Measurements from ENCODE around the gene IGF2.

IGF2 gene

DNA sequence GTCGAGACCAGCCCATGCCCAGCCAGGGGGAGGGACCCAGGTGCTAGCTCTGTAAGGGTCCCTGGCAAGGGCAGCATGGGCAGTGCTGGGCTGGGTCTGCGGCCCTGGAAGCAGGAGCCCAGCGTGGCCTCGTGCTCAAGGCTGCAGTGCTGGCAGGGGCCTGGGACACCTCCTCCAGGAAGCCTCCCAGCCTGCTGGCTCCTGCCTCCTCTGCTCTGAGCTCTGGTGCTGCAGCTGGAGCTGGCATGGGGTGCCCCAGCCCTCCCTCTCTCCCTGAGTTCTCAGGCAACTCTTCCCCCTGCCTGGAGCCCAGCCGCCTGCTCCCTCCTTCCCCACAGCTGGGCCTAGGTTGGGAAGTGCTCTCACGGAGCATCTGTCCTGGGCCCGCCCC is 15.0 kb upstream of the IGF2 start:
- FAIRE-seq (no peak), DNase-seq (ENCODE audit: low spot score) (no peak)

DNA sequence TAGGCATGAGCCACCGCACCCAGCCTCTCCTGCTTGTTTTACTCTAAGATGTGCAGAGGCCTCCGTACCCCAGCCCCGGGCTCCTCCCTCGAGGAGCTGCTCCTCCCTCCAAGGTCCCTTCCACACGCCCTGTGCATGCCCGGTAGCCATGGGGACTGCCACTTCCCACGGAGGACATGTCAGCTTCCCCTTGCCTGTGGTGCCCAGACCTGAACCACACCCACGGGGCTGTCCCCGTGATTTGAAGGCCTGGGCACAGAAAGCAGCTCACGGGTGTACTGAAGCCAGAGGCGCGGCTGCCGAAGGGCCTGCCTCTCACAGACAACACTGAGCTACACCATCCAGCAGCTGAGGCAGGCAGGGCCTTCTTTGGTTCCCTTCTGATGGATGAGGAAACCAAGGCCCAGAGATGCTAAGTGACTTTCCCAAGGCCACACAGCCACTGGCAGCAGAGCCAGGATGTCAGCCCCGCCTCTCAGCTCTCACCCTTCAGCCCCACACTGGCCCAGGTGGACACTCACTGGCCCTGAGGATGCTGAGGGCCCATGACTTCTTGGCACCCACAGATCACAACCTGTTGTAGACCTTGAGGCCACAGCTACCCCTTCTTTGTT is 14.5 kb upstream of the IGF2 start:
- no peak for DNase-seq (ENCODE audit: low spot score)
- no peak for FAIRE-seq

DNA sequence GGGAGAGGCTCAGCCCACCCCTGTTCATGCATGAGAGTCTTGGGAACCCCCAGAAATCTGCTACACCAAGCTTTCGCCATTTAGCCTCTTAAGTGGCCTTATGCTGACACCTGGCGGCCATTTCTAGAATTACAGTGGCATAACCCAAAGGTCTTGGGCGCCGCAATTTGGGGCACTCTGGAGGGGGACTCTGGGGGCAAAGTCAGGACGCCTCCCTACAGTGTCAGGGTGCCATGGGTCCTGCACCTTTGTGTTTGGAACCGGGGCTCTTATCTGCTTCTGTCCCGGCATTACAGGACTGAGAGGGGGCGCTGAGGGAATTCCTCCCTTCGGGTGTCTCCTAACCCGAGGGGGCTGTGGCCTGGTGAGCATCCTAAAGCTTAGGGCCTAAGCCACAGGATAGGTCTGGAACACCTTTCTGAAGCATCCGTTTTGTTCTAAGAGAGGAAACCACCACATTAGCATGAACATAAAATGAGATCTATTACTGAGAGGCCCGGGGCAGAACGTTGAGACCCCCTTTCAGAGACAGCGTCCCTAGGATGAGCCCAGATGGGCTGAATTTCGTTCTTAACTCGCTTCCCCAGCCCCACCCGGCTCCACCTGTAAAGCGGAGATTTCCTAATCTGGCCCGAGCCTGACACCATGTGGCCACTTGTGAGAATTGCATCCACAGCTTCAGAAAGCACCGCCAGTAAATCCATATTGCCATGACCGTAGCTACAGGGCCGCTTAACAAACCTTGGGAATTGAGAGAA is 12.5 kb upstream of the IGF2 start:
- no peak for FAIRE-seq
- peak; percentile 17 for DNase-seq (ENCODE audit: low spot score)

DNA sequence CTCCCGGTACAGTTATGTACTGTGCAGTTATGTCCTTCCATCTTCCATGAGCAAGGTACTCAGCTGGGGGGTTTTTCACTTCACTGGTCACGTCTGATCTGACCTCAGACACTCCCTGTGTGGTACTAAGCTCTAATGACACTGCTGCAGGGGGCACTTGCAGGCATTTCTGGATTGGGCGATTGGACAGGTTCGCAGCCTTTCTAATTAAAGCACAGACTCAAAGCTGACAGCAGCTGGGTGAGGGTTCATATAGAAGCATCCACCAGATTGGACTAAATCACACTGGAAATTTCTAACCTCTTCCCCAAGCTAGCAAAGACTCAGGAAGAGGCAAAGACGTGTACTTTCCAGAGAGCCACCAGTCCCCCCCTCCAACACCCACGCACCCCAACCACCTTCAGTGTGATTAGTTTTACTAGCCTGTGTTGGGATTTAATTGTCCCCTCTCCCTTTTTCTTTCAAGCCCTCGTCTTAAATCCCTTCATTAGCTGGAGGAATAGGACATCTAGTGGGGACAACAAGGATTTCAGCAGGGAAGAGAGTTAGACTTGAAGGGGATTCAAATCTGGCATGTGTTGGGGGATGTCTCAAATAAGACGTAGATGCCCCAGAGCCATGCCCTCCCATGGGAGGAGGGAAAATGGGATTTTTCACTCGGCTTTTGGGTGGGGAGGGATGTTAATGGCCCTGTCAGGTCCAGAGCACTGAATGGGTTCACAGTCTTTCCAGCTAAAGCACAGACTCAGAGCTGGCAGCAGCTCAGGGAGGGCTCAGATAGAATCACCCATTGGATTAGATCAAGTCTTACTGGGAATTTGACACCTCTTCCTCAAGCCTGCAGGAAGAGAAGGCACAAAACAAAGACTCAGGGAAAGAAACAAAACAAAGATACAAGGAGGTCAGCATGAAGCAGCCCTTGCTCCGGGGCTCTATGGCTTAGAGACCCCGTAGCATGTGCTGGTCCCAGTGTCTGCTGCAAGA is 11.0 kb upstream of the IGF2 start:
- no peak for FAIRE-seq

DNA sequence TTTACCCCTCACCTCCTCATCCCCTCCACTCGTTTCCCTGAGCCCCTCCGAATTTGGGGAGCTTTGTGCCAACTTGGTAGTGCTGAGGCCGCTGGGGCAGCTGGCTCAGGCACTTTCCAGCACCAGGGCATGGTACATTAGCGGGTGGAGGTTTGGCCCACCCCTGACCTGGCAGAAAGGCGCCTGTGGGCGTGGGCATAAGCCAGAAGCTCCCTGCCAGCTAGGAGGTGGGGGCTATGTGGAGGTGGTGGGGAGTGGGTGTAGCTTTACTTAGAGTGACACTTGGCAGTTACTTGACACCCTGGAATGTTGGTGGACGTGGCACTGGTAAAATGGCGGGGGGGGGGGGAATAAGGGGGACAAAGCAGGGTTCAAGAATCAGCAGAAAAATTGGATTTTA is 10.3 kb upstream of the IGF2 start:
- FAIRE-seq: no peak
- no peak for DNase-seq (ENCODE audit: low spot score)

More for the DNA sequence above, 11.0 kb upstream of the IGF2 start:
- peak; percentile 4 for DNase-seq (ENCODE audit: low spot score)

DNA sequence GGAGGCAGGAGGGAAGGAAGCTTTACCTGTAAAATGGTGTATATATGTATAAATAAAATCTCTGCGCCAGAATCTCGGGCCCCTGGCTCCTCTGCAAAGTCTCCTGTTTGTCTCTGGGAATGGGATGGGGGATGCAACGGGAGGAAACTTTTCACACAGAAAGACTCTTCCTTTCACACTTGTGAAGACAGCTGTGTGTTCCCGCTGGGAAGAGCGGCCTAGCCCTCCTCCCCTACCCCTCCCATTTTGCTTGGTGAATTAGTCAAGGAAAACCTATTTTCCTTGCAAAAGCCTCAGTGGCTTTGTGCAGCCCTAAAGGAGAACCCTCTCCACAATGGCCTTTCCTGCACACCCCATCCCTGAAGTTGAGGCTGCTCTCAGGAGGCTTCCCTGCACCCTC is 9.4 kb upstream of the IGF2 start:
- FAIRE-seq: no peak
- no peak for DNase-seq (ENCODE audit: low spot score)

DNA sequence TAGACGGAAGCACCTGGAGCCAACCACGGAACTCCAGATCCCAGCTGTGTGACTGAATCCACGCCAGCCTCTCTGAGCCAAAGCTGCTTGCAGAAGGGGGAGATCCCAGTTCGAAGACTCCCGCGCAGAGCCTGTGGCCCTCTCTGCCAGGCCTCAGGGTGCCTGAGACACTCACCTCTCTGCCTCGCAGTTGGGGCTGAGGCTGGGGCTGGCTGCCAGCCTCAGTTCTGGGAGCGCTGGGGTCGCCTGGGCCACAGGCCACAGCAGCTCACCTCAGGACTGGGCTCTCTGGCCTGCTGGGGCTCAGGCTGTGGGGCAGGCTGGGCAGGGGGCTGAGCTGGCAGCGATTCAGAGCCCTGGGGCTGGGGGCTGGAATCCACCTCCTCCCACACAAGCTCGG is 8.2 kb upstream of the IGF2 start:
- FAIRE-seq: no peak
- DNase-seq (ENCODE audit: low spot score): no peak

DNA sequence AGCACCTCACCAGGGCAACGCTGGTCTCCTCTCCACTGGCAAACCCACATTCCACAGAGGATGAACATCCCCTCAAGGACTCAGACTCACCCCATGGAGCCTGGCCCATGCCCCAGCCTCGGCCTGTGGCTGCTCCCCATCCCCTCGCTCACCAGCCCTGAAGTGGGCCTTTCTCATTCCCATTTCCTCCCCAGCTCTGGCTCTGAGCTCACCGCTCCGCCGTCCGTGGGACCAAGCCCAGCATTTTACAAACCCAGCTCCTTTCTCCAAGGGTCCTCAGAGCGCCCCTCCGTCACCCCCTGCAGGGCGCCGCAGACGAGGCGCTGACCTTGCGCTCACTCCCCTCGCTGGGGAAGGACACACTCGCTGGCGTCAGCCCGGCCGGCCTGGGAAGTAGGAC is 6.9 kb upstream of the IGF2 start:
- no peak for DNase-seq (ENCODE audit: low spot score)
- FAIRE-seq: no peak

DNA sequence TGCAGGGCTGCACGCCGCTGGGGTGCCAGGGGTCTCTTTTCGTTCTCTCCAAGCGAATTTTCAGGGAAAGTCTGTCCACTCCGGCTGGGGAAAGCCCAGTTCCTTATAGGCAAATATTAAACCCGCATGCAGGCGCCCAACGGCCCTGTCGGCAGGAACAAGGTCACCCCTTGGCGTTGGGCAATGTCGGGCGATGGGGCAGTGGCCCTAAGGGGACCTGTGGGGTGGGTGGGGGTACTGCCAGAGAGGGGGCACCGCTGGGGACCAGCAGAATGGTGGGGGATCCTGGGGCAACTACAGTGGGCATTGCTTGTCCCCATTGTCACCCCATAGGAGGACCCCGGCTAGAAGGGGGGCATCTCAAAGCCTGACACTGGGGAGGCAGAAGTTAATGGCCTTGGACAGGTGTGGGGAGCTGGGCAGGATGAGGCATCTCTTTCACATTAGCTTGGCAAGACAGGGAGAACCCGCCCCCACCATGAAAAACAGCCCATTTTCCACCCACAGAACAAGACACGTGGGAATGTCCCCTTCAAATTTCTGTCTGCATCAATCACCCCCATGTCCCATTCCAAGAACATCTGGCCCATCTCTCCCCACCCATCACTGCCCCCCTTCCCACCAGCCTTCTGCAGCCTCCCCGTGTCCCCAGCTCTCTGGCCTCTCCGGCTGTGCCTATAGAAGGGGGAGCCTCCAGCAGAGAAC is 5.5 kb upstream of the IGF2 start:
- DNase-seq (ENCODE audit: low spot score) (no peak), FAIRE-seq (no peak)

DNA sequence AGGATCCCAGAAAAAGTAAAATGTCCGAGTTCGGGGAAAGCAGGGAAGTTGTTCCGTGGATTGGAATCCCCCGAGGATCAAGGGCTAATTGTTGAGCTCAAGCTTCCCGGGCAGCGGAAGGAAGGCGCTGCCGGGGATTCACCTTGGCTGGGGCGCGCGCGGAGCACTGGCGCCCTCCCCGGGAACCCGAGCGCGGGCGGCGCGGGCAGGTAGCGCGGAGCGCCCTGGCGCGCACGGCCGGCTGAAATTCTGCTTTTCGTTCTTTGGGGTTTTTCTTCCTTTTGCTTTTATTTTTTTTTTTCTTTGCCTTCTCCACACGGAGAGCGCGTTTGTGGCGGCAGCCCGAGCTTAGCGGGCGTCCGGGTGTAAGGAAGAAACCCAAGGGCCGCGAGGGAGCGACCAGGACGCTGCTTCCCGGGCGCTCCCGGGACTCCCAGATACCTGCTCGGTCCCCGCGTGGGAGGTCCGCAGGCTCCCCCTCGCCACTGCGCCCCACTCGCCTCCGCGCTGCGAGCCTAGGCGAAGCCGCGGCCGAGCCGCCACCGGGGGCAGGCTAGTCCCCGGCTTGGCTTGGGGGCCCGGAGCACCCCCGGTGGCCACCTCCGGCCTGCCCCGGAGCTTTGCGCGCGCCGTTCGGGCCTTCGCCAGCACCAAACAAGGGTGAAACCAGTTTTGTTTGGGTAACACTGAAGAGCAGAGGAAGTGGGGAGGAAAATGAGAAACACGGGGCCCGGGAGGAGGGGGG is 4.8 kb upstream of the IGF2 start:
- DNase-seq (ENCODE audit: low spot score): no peak
- no peak for FAIRE-seq

DNA sequence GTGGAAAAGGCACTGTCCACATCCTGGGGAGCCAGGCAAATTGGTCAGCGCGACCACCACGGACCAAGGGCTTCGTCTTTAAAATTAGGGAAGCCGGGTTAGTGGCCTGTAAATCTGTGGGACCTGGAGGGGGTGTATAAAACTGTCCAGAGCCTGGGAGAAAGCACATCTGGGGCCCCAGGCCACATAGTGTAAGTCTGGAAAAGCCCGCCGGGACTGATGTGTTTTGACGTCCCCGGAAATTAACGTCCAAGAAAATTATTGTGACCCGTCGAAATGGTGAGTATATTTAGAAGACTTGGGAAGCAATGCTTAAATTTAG is 4.2 kb upstream of the IGF2 start:
- FAIRE-seq: no peak
- DNase-seq (ENCODE audit: low spot score): no peak

DNA sequence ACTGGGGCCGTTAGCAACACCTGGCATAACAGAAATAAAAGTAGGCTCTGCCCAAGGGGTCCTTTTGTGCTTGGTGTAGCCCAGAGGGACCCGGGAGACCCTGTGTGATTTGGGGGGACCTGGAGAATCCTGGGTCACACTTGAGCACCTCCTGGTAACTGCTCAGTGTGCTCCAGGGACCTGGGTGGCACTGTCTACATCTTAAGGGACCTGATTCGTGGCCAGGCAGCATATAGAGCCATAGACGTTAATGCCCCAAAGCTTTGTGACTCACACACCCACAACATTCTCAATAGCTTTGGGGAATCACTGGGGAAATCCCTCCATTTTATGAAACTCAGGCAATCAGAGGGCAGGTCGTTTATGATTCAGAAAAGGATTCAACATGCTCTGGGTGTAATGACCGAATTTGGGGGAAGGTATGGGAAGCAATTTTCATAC is 3.6 kb upstream of the IGF2 start:
- DNase-seq (ENCODE audit: low spot score): peak; percentile 20
- no peak for FAIRE-seq

DNA sequence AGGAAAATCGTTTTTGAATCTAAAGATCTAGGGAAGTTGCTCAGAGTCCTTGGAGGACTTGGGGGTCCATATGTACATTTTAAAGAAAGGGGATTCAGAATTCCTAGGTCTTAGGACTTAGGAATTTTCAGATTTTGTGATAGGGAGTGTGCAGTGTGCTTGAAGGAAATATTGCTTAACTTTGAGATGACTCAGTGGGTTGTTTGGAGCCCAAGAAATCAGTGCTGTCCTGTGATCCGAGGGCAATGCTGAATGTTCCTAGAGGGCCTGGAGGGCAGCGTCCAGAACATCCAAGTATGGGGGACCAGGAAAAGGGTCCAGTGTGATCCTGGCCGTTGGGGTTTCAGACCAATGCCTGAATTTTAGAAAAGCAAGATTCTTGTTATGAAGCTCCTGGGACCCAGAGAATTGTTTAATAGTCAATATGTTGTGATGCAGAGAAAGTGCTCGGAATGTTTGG is 3.1 kb upstream of the IGF2 start:
- DNase-seq (ENCODE audit: low spot score) (no peak), FAIRE-seq (no peak)

DNA sequence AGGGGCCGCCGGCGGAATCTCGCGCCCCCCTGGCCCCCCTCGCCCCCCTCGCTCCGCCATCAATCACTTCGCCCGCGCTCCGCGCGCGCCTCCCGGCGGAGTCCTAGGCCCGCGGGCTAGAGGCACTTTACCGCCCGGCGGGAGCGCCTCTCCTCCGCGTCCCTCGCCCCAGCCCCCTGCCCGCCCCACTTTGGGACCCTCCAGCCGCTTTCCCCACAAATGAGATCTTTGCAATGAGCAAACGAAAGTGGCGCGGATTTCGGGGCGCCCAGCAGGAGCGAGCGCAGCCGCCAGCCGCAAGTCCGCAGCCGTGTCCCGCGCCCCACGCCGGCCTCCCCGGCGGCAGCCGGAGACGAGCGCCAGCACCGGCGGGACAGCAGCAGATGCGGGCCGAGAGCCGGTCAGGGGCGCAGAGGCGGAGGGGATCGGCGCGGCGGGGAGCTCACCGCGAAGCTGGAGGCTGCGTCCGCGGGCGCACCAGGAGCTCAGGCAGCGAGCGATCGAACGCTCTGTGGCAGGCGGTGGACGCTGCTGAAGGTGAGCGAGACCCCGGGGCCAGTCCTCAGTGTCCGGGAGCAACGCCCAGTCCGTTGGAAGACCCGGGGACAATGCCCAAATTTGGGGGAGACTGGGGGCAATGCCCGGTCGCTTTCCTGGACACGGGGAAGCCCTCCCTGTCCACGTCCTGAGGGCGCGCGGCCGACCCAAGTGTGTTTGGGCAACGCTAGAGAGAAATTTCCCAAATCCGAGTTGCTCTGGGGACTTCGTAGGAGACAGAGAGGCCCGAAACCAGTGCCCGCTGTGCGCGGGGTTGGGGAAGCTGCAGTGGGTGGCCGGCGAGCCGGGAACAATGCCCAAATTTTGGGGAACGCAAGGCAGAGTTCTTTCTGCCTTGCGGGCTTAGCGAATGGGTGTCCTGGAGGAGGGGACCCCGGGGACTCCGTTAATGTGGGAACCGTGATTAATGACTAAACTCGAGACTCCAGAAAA is 1.5 kb upstream of the IGF2 start:
- DNase-seq (ENCODE audit: low spot score): no peak
- no peak for FAIRE-seq

DNA sequence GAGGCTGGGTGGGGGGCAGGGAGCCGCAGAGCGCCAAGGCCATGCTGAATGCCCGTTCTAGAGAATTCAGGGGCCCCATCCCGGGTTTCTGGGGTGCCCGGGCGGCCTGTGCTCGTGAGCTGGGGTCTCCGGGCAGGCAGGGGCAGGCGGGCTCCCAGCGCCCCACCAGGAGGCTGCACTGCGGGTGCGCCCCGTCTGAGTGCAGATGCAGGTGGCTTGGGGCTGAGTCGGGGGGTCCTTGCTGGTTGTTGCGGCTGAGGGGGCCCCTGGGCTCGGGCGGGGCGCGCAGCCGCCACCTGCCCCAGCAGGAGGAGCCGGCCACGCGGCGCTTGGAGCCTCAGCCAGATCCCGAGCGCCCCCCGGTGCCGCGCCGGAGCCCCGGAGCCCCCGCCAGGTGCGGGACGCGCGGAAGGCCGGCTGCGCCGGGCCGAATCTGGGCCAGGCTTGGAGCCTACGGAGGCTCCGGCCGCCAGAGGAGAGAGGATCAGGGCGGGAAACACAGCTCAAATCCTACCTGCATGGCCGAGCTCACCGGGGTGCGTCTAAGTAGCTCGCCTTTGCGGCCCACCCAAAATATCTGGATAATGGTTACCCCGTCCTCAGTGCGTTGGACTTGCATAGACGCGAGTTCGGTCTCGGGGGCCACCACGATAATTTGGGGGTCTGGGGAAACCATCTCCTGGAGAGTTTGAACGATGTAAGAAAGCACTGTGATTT is 590 bp upstream of the IGF2 start:
- FAIRE-seq (no peak), DNase-seq (ENCODE audit: low spot score) (no peak)

DNA sequence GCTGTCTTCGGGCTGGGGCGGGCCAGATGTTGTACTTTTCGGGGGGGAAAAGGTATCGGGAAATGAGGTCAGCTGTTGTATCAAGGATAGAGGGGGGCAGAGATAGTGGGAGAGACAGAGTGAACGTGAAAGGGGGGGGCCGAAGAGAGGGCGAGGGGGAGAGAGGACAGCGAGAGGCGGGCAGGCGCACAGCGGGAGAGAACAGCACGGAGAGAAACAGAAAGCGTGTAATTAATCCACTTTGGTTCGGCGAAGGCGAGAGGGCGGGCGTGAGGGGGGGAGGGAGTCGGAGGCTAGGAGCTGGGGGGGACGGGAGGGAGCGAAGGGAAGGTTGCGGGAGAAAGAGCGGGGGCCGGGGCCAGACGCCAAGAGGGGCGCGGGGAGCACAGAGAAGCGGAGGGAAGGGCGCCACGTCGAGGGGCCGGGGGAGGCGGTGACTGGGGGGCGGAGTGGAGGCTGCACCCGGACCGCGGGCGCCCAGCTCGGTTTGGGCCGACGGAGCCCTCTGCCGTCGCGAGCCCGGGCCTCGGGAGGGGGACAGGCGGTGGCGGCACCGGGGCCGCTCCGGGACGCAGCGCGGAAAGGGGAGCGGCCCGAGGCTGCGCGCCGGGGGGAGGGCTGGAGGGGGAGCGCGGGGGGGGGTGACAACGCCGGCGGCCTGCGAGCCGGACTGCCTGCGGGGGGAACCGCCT is 612 bp downstream of the IGF2 start:
- no peak for DNase-seq (ENCODE audit: low spot score)
- no peak for FAIRE-seq

DNA sequence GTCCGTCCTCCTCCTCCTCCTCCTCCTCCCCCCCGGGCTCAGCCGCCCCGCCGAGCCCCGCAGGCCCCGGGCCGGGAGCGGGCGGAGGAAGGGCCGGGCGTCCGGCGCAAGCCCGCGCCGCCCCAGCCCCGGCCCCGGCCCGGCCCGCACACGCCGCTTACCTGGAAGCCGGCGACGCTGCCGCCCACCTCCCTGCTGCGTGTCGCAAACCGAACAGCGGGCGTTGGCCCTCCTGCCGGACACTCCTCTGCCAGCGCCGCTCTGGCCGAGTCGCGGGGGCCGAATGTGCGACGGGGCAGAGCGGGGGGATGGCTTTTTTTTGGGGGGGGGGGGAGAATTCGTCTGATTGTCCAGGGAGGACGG is 1.1 kb downstream of the IGF2 start:
- FAIRE-seq (no peak), DNase-seq (ENCODE audit: low spot score) (no peak)

All from RCC 7860 (cell line).